HEK293 (cell line): ENCODE data around the gene ABHD4.

Experiments used
- EGR2 ChIP-seq: fragments of 450-650 bp; formaldehyde crosslinking; IDR thresholded peaks from 2 replicates; pipeline ENCODE4 v1.5.1; 2016; ENCODE audit warnings: low read depth, missing biosample characterization, missing genetic modification characterization
- GLI2 ChIP-seq: fragments of 450-650 bp; formaldehyde crosslinking; IDR thresholded peaks from 2 replicates; pipeline ENCODE4; 2017; ENCODE audit warnings: missing biosample characterization, missing genetic modification characterization, low read depth, borderline replicate concordance
- GLIS1 ChIP-seq: fragments of 450-650 bp; formaldehyde crosslinking; IDR thresholded peaks from 2 replicates; pipeline ENCODE4 v1.5.1; 2016; ENCODE audit warnings: missing biosample characterization, missing genetic modification characterization
- IKZF3 ChIP-seq: fragments of 450-650 bp; IDR thresholded peaks from 2 replicates; pipeline ENCODE4 v1.5.0; 2018; ENCODE audit warnings: missing biosample characterization, mild to moderate bottlenecking, missing genetic modification characterization, moderate library complexity
- KLF10 ChIP-seq: fragments of 450-650 bp; IDR thresholded peaks from 2 replicates; pipeline ENCODE4 v1.5.1; 2018; ENCODE audit warnings: missing biosample characterization, mild to moderate bottlenecking, missing genetic modification characterization
- KLF16 ChIP-seq: fragments of 450-650 bp; formaldehyde crosslinking; IDR thresholded peaks from 2 replicates; pipeline ENCODE4 v1.5.1; 2017; ENCODE audit warnings: missing biosample characterization, missing genetic modification characterization
- KLF9 ChIP-seq: fragments of 450-650 bp; formaldehyde crosslinking; IDR thresholded peaks from 2 replicates; pipeline ENCODE4 v1.5.1; 2016; ENCODE audit warnings: missing biosample characterization, missing genetic modification characterization, low read depth
- OVOL3 ChIP-seq: fragments of 450-650 bp; formaldehyde crosslinking; IDR thresholded peaks from 2 replicates; pipeline ENCODE4 v1.5.1; 2016; ENCODE audit warnings: missing biosample characterization, missing genetic modification characterization
- SP3 ChIP-seq: fragments of 450-650 bp; formaldehyde crosslinking; IDR thresholded peaks from 2 replicates; pipeline ENCODE4 v1.5.1; 2016; ENCODE audit warnings: missing biosample characterization, missing genetic modification characterization
- TCF7L2 ChIP-seq: IDR thresholded peaks from 2 replicates; pipeline ENCODE4 v1.6.1; 2011; ENCODE audit warnings: low read depth, mild to moderate bottlenecking, inconsistent platforms, low read length, moderate library complexity, borderline replicate concordance
- ZBTB20 ChIP-seq: fragments of 450-650 bp; formaldehyde crosslinking; IDR thresholded peaks from 2 replicates; pipeline ENCODE4 v1.5.1; 2016; ENCODE audit warnings: missing biosample characterization, missing genetic modification characterization
- ZBTB21 ChIP-seq: fragments of 450-650 bp; formaldehyde crosslinking; IDR thresholded peaks from 2 replicates; pipeline ENCODE4 v1.5.1; 2017; ENCODE audit warnings: missing biosample characterization, missing genetic modification characterization
- ZBTB8A ChIP-seq: fragments of 450-650 bp; formaldehyde crosslinking; IDR thresholded peaks from 2 replicates; pipeline ENCODE4 v1.5.1; 2016; ENCODE audit warnings: missing biosample characterization, missing genetic modification characterization
- ZFHX2 ChIP-seq: fragments of 450-650 bp; formaldehyde crosslinking; conservative IDR thresholded peaks from 2 replicates; pipeline ENCODE4 v1.5.1; 2016; ENCODE audit warnings: missing biosample characterization, missing genetic modification characterization
- ZFP69B ChIP-seq: fragments of 450-650 bp; formaldehyde crosslinking; IDR thresholded peaks from 2 replicates; pipeline ENCODE4 v1.5.1; 2016; ENCODE audit warnings: missing biosample characterization, missing genetic modification characterization
- ZNF23 ChIP-seq: fragments of 450-650 bp; formaldehyde crosslinking; IDR thresholded peaks from 2 replicates; pipeline ENCODE4 v1.5.1; 2016; ENCODE audit warnings: missing biosample characterization, missing genetic modification characterization, borderline replicate concordance
- ZNF292 ChIP-seq: fragments of 450-650 bp; formaldehyde crosslinking; IDR thresholded peaks from 2 replicates; pipeline ENCODE4 v1.5.1; 2016; ENCODE audit warnings: low read depth, missing biosample characterization, missing genetic modification characterization, borderline replicate concordance
- ZNF335 ChIP-seq: fragments of 450-650 bp; formaldehyde crosslinking; conservative IDR thresholded peaks from 2 replicates; pipeline ENCODE4 v1.5.1; 2016; ENCODE audit warnings: missing biosample characterization, missing genetic modification characterization
- ZNF391 ChIP-seq: fragments of 450-650 bp; formaldehyde crosslinking; IDR thresholded peaks from 2 replicates; pipeline ENCODE4 v1.5.1; 2016; ENCODE audit warnings: low read depth, missing biosample characterization, missing genetic modification characterization, borderline replicate concordance
- ZNF404 ChIP-seq: fragments of 450-650 bp; formaldehyde crosslinking; IDR thresholded peaks from 2 replicates; pipeline ENCODE4 v1.5.1; 2017; ENCODE audit warnings: missing biosample characterization, missing genetic modification characterization
- ZNF433 ChIP-seq: fragments of 450-650 bp; formaldehyde crosslinking; IDR thresholded peaks from 2 replicates; pipeline ENCODE4 v1.5.1; 2016; ENCODE audit warnings: missing biosample characterization, missing genetic modification characterization, low read depth
- ZNF530 ChIP-seq: fragments of 450-650 bp; formaldehyde crosslinking; IDR thresholded peaks from 2 replicates; pipeline ENCODE4 v1.5.1; 2016; ENCODE audit warnings: low read depth, missing biosample characterization, missing genetic modification characterization
- ZNF549 ChIP-seq: fragments of 450-650 bp; IDR thresholded peaks from 2 replicates; pipeline ENCODE4 v1.5.1; 2018; ENCODE audit warnings: missing biosample characterization, missing genetic modification characterization, mild to moderate bottlenecking, inconsistent platforms, moderate library complexity
- ZNF585B ChIP-seq: fragments of 450-650 bp; formaldehyde crosslinking; IDR thresholded peaks from 2 replicates; pipeline ENCODE4 v1.5.1; 2016; ENCODE audit warnings: missing biosample characterization, missing genetic modification characterization
- ZNF677 ChIP-seq: fragments of 450-650 bp; IDR thresholded peaks from 2 replicates; pipeline ENCODE4 v1.5.0; 2018; ENCODE audit warnings: missing biosample characterization, mild to moderate bottlenecking, missing genetic modification characterization, moderate library complexity
- ZNF707 ChIP-seq: fragments of 450-650 bp; formaldehyde crosslinking; IDR thresholded peaks from 2 replicates; pipeline ENCODE4 v1.5.1; 2016; ENCODE audit warnings: missing biosample characterization, missing genetic modification characterization
- ZSCAN30 ChIP-seq: fragments of 450-650 bp; IDR thresholded peaks from 2 replicates; pipeline ENCODE4 v1.5.1; 2018; ENCODE audit warnings: missing biosample characterization, mild to moderate bottlenecking, missing genetic modification characterization, moderate library complexity
- TF ChIP-seq, protein P1 (sequence below): fragments of 450-650 bp; formaldehyde crosslinking; IDR thresholded peaks from 2 replicates; pipeline ENCODE4 v1.5.1; 2016; ENCODE audit warnings: missing biosample characterization, missing genetic modification characterization
- TF ChIP-seq, protein P2 (sequence below): fragments of 450-650 bp; formaldehyde crosslinking; IDR thresholded peaks from 2 replicates; pipeline ENCODE4 v1.5.1; 2016; ENCODE audit warnings: missing biosample characterization, missing genetic modification characterization
- TF ChIP-seq, protein P3 (sequence below): fragments of 450-650 bp; formaldehyde crosslinking; IDR thresholded peaks from 2 replicates; pipeline ENCODE4 v1.5.1; 2016; ENCODE audit warnings: missing biosample characterization, missing genetic modification characterization
- TF ChIP-seq, protein P4 (sequence below): fragments of 450-650 bp; formaldehyde crosslinking; IDR thresholded peaks from 2 replicates; pipeline ENCODE4 v1.5.1; 2016; ENCODE audit warnings: missing biosample characterization, missing genetic modification characterization
- TF ChIP-seq, protein P5 (sequence below): fragments of 450-650 bp; formaldehyde crosslinking; IDR thresholded peaks from 2 replicates; pipeline ENCODE4 v1.5.1; 2016; ENCODE audit warnings: missing biosample characterization, missing genetic modification characterization, borderline replicate concordance

The ABHD4 gene

DNA sequence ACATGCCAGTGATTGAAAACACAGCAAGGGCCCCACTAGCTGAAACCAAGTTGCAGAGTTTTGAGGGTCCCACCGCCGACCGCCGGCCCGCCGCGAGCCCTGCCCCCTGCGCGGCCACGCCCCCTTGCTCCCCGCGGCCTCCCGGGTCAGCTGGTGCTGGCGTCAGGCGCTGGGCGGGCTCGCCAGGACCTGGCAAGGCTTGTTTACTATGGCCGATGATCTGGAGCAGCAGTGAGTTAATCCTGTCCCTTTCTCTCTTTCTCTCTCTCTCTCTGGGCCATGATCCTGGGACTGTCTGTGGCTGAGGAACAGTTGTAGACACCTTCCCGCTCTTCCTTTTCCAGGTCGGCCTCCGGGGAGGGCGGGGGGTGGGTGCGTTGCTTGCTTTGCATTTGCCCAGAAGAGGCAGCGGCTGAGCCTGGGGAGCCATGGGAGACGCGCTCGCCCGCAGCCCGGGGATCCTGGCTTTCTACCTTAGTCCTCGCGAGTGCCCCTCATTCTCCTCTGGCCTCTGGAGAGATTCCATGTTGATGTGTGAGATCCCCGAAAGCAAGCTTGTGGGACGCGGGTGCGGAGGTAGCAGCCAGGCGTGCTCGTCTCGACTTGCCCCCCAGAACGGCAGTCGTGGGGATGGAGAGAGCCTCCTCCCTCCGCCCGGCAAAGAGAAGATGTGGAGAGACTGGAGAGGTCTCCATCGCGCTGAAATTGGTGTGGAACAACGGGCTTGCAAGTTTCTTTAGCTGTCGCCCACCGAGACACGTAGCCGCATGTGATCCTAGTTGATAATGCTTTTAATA lies at the start of gene ABHD4 (continued):
- TF ChIP-seq, protein P1, sequence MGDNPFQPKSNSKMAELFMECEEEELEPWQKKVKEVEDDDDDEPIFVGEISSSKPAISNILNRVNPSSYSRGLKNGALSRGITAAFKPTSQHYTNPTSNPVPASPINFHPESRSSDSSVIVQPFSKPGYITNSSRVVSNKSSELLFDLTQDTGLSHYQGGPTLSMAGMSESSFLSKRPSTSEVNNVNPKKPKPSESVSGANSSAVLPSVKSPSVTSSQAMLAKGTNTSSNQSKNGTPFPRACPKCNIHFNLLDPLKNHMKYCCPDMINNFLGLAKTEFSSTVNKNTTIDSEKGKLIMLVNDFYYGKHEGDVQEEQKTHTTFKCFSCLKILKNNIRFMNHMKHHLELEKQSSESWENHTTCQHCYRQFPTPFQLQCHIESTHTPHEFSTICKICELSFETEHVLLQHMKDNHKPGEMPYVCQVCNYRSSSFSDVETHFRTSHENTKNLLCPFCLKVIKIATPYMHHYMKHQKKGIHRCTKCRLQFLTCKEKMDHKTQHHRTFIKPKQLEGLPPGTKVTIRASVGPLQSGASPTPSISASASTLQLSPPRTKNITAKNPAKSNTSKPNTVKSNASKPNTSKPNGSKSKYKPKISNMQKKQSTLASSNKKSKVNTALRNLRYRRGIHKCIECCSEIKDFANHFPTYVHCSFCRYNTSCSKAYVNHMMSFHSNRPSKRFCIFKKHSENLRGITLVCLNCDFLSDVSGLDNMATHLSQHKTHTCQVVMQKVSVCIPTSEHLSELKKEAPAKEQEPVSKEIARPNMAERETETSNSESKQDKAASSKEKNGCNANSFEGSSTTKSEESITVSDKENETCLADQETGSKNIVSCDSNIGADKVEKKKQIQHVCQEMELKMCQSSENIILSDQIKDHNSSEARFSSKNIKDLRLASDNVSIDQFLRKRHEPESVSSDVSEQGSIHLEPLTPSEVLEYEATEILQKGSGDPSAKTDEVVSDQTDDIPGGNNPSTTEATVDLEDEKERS (tag by site-specific recombination), result no peak
- TF ChIP-seq KLF10 (tag by site-specific recombination) (peak; percentile 90), ZBTB21 (tag by site-specific recombination) (no peak), ZNF677 (tag by site-specific recombination) (no peak), ZNF549 (tag by site-specific recombination) (no peak), GLIS1 (tag by site-specific recombination) (peak; percentile 59), ZNF391 (tag by site-specific recombination) (no peak), ZSCAN30 (tag by site-specific recombination) (no peak), ZNF23 (tag by site-specific recombination) (no peak), IKZF3 (tag by site-specific recombination) (peak; percentile 59; the same call in 1 of the 2 replicates), ZNF433 (tag by site-specific recombination) (no peak), SP3 (tag by site-specific recombination) (peak; percentile 78), ZNF404 (tag by site-specific recombination) (no peak), EGR2 (tag by site-specific recombination) (no peak), OVOL3 (tag by site-specific recombination) (no peak), ZNF585B (tag by site-specific recombination) (no peak), TCF7L2 (no peak), KLF16 (tag by site-specific recombination) (peak; percentile 66; the same call in 1 of the 2 replicates), ZNF292 (tag by site-specific recombination) (no peak), KLF9 (tag by site-specific recombination) (peak; percentile 83), ZNF707 (no peak), ZFP69B (tag by site-specific recombination) (0 out of 2 replicates have a peak, but pooled peaks have one; percentile 9), ZNF335 (tag by site-specific recombination) (peak; percentile 67), GLI2 (tag by site-specific recombination) (no peak), ZFHX2 (tag by site-specific recombination) (no peak), ZBTB20 (tag by site-specific recombination) (0 out of 2 replicates have a peak, but pooled peaks have one; percentile 47), ZBTB8A (tag by site-specific recombination) (peak; percentile 44; the same call in 1 of the 2 replicates), ZNF530 (tag by site-specific recombination) (no peak)
- TF ChIP-seq, protein P2, sequence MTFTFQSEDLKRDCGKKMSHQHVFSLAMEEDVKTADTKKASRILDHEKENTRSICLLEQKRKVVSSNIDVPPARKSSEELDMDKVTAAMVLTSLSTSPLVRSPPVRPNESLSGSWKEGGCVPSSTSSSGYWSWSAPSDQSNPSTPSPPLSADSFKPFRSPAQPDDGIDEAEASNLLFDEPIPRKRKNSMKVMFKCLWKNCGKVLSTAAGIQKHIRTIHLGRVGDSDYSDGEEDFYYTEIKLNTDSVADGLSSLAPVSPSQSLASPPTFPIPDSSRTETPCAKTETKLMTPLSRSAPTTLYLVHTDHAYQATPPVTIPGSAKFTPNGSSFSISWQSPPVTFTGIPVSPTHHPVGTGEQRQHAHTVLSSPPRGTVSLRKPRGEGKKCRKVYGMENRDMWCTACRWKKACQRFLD (tag by site-specific recombination), result no peak
- TF ChIP-seq, protein P3, sequence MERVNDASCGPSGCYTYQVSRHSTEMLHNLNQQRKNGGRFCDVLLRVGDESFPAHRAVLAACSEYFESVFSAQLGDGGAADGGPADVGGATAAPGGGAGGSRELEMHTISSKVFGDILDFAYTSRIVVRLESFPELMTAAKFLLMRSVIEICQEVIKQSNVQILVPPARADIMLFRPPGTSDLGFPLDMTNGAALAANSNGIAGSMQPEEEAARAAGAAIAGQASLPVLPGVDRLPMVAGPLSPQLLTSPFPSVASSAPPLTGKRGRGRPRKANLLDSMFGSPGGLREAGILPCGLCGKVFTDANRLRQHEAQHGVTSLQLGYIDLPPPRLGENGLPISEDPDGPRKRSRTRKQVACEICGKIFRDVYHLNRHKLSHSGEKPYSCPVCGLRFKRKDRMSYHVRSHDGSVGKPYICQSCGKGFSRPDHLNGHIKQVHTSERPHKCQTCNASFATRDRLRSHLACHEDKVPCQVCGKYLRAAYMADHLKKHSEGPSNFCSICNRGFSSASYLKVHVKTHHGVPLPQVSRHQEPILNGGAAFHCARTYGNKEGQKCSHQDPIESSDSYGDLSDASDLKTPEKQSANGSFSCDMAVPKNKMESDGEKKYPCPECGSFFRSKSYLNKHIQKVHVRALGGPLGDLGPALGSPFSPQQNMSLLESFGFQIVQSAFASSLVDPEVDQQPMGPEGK (tag by site-specific recombination), result peak; percentile 71
- TF ChIP-seq, protein P4, sequence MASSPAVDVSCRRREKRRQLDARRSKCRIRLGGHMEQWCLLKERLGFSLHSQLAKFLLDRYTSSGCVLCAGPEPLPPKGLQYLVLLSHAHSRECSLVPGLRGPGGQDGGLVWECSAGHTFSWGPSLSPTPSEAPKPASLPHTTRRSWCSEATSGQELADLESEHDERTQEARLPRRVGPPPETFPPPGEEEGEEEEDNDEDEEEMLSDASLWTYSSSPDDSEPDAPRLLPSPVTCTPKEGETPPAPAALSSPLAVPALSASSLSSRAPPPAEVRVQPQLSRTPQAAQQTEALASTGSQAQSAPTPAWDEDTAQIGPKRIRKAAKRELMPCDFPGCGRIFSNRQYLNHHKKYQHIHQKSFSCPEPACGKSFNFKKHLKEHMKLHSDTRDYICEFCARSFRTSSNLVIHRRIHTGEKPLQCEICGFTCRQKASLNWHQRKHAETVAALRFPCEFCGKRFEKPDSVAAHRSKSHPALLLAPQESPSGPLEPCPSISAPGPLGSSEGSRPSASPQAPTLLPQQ (tag by site-specific recombination), result peak; percentile 78
- TF ChIP-seq, protein P5, sequence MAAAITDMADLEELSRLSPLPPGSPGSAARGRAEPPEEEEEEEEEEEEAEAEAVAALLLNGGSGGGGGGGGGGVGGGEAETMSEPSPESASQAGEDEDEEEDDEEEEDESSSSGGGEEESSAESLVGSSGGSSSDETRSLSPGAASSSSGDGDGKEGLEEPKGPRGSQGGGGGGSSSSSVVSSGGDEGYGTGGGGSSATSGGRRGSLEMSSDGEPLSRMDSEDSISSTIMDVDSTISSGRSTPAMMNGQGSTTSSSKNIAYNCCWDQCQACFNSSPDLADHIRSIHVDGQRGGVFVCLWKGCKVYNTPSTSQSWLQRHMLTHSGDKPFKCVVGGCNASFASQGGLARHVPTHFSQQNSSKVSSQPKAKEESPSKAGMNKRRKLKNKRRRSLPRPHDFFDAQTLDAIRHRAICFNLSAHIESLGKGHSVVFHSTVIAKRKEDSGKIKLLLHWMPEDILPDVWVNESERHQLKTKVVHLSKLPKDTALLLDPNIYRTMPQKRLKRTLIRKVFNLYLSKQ, result no peak
